SK-N-MC (cell line): ENCODE results near the gene XRRA1.

ENCODE experiments used
- EZH2 ChIP-seq: fragments of 200-600 bp; sonication (generic); IDR thresholded peaks from one replicate; pipeline ENCODE4 v1.6.1; 2017; ENCODE audit warnings: antibody characterized with exemption
- POLR2AphosphoS5 ChIP-seq: IDR thresholded peaks from 2 replicates; pipeline ENCODE4 v1.6.1; 2012; ENCODE audit warnings: mild to moderate bottlenecking, low read depth, low read length, borderline replicate concordance

DNA sequence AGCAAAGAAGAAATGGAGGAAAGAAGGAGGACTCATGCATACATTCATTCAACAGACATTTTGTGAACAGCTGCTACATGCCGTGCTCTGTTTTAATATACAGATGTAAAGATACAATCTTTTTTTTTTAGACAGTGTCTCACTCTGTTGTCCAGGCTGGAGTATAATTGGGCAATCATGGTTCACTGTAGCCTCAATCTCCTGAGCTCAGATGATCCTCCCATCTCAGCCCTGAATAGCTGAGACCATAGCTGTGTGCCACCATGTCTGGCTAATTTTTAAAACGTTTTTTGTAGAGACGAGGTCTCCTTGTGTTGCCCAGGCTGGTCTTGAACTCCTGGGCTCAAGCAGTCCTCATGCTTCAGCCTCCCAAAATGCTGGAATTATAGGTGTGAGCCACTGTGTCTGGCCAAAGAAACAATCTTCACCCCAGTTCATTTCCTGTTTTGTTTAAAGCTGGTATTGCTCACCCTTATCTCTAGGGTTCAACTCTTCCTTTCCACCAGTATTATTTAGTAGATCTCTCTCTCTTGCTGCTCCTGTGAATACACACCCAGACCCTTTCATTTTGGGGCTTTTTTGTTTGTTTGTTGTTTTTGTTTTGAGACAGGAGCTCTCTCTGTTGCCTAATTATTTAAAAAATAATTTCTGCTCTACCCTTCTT is 130.5 kb downstream of the XRRA1 start:
- TF ChIP-seq POLR2AphosphoS5 (no peak), EZH2 (no peak)
